ENCODE measurements around the gene ING4.

GRCh38 chr12:6608592-6609281, 54.2 kb downstream of the ING4 start:
- TF ChIP-seq CTCF (IDR thresholded peaks at IDR 0.05) = no peak
- TF ChIP-seq POLR2A (IDR thresholded peaks at IDR 0.05) = no peak
